Endothelial cell of umbilical vein (primary cell): ENCODE results near the gene DNAH3. TPM values are rescaled to one million over a fixed set of nuclear protein-coding genes. Genes with fewer than 3 reads are reported as not detected.
A peak's percentile ranks its signal among the peaks of the same experiment; 100 is the strongest.

Experiments
- BruUV-seq: library from RNA; stranded (reverse); fragments of 400-500 nt; replicated peaks from 2 replicates; lab custom pipeline; 2021; lab: Mats Ljungman, UMichigan
- CTCF ChIA-PET: fragments of 300-600, 350-600 bp; sonication (Branson Sonifier 250); formaldehyde crosslinking; loops from one replicate; lab custom pipeline; 2021; ENCODE audit warnings: antibody characterized with exemption, inconsistent platforms; lab: Charles Lee
- POLR2A ChIA-PET: fragments of 300-600, 350-600 bp; sonication (Branson Sonifier 250); formaldehyde crosslinking; loops from one replicate; lab custom pipeline; 2021; ENCODE audit warnings: antibody characterized with exemption, inconsistent platforms; lab: Charles Lee
- DNase-seq: peaks from one replicate; pipeline ENCODE4 v3.0.0-alpha.2; 2011; ENCODE audit warnings: low read depth, low spot score
- FAIRE-seq: peaks from 2 replicates; lab custom pipeline; 2011; peaks lifted over from hg19 to GRCh38; lab: Jason Lieb, UNC
- H2AFZ ChIP-seq: 2 replicates; pipeline ENCODE4 v1.6.0; 2012; ENCODE audit warnings: low read depth, low read length, control low read depth, inconsistent platforms
- H3K27ac ChIP-seq: 2 replicates; pipeline ENCODE4 v1.5.1; 2011; ENCODE audit warnings: low read depth, mild to moderate bottlenecking, control low read depth, low read length, moderate library complexity; ENCODE audit not compliant: insufficient read depth
- H3K27me3 ChIP-seq, 2 experiments: 2 replicates each; pipeline versions ENCODE4 v1.6.0 to v1.6.1; 2011; ENCODE audit warnings: low read length in 2 of 2, mixed read lengths in 1 of 2; ENCODE audit not compliant: control insufficient read depth in 2 of 2, insufficient read depth in 2 of 2
- H3K36me3 ChIP-seq, 2 experiments: 2 replicates in 1 of 2; 3 replicates in 1 of 2; pipeline ENCODE4 v1.5.1; 2011; ENCODE audit warnings: low read length in 2 of 2, mild to moderate bottlenecking in 1 of 2, moderate library complexity in 1 of 2; ENCODE audit not compliant: control insufficient read depth in 2 of 2, insufficient read depth in 2 of 2; ENCODE audit errors: extremely low read depth in 1 of 2
- H3K4me1 ChIP-seq: 3 replicates; pipeline ENCODE4 v1.5.1; 2011; ENCODE audit warnings: mild to moderate bottlenecking, low read length; ENCODE audit not compliant: control insufficient read depth, insufficient read depth; ENCODE audit errors: extremely low read depth
- H3K4me2 ChIP-seq: 2 replicates; pipeline ENCODE4 v1.6.1; 2011; ENCODE audit warnings: low read length, control low read depth, mixed read lengths; ENCODE audit not compliant: insufficient read depth
- H3K4me3 ChIP-seq, 3 experiments: fragments of 200-600 bp in 1 of 3; sonication (generic), shearing (Covaris generic) in 1 of 3; replicated peaks in 1 of 3; 2 replicates each; pipeline ENCODE4 v1.5.1; 2011 to 2016; ENCODE audit warnings: control low read depth in 3 of 3, low read length in 3 of 3, mild to moderate bottlenecking in 2 of 3, inconsistent platforms in 1 of 3, low read depth in 1 of 3, moderate library complexity in 1 of 3; ENCODE audit not compliant: insufficient read depth in 1 of 3
- H3K79me2 ChIP-seq: 2 replicates; pipeline ENCODE4 v1.6.0; 2012; ENCODE audit warnings: low read length, inconsistent platforms; ENCODE audit not compliant: control insufficient read depth, insufficient read depth
- H3K9ac ChIP-seq: replicated peaks from 2 replicates; pipeline ENCODE3; 2011; ENCODE audit warnings: low read length, control low read depth; ENCODE audit not compliant: insufficient read depth; ENCODE audit errors: extremely low read depth
- H3K9me1 ChIP-seq: replicated peaks from 3 replicates; pipeline ENCODE4 v1.6.0; 2011; ENCODE audit warnings: mild to moderate bottlenecking, low read length; ENCODE audit not compliant: control insufficient read depth, insufficient read depth; ENCODE audit errors: extremely low read depth
- H3K9me3 ChIP-seq: replicated peaks from 2 replicates; pipeline ENCODE4 v1.5.1; 2012; ENCODE audit warnings: low read length, inconsistent platforms; ENCODE audit not compliant: control insufficient read depth, insufficient read depth
- H4K20me1 ChIP-seq: replicated peaks from 2 replicates; pipeline ENCODE3; 2011; ENCODE audit warnings: mild to moderate bottlenecking, low read length; ENCODE audit not compliant: control insufficient read depth, insufficient read depth; ENCODE audit errors: extremely low read depth
- FOS ChIP-seq: IDR thresholded peaks from 2 replicates; pipeline ENCODE4 v1.6.1; 2011; ENCODE audit warnings: mild to moderate bottlenecking, low read length, moderate library complexity, borderline replicate concordance; ENCODE audit not compliant: insufficient read depth
- MYC ChIP-seq: IDR thresholded peaks from one replicate; pipeline ENCODE4 v1.6.1; 2011; ENCODE audit warnings: mild to moderate bottlenecking, low read depth, low read length
- POLR2A ChIP-seq: IDR thresholded peaks from 2 replicates; pipeline ENCODE4 v1.6.1; 2012; ENCODE audit warnings: low read depth, mild to moderate bottlenecking, control low read depth, low read length
- dilution Hi-C: fragments of 300-500 bp; cut with MboI; formaldehyde crosslinking; loops from one replicate; pipeline ENCODE4 v1.15.0; 2019; ENCODE audit warnings: low sequenced_read_pairs; ENCODE audit not compliant: extremely low pct_ligation_motif_present
- intact Hi-C: fragments of 100-400 bp; cut with micrococcal nuclease; formaldehyde crosslinking; loops from one replicate; pipeline ENCODE4 v1.10.0; 2022
- polyA plus RNA-seq, 4 experiments: library from polyadenylated mRNA; depleted of rRNA in 3 of 4; stranded (reverse) in 3 of 4; unstranded in 1 of 4; fragments of >200 nt; gene quantifications; 2 replicates each; pipeline versions ENCODE4 v1.2.1 to v1.2.3, GENCODE V29; 2011 to 2012; ENCODE audit warnings: missing spikeins in 1 of 4
- total RNA-seq: library from RNA; stranded (reverse); gene quantifications from 2 replicates; pipeline ENCODE4 v1.2.3, GENCODE V29; 2021

Gene DNAH3
- total and polyA plus RNA-seq, 2 donors (not counting 3 experiments of a cell fraction or from before 2014, with no cell fraction given): not detected

DNA sequence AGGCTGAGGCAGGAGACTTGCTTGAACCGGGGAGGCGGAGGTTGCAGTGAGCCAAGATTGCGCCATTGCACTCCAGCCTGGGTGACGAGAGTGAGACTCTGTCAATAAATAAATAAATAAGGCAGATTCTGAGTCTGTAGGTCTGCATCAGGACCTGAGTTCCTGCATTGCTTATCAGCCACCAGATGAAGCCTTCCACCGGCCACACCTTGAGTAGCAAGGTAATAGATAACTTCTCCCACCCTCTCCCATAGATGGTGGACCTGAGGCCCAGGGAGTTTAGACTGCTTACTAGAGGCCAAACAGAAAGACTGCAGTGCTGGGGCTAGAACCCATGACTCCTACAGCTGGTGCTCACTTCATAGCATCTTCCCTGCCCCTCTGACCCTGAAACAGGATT is 38.7 kb upstream of the DNAH3 start:
- no peak for TF ChIP-seq POLR2A
- ChIA-PET CTCF (interaction anchor here (0.6 to 5.8 kb wide), 23 partner anchors 9 to 1507 kb away, joined by 3 to 132 read pairs (median 5); partner anchors contain the start of genes CRYM and LDAF1), POLR2A (no interaction called here)
- DNase-seq (no peak), FAIRE-seq (no peak)
- H3K9me3 ChIP-seq: no peaks in the 10 kb centered on the region
- dilution Hi-C loops: no loop called here
- no peak overlapping the region for H3K4me3 ChIP-seq
- H3K27ac ChIP-seq: no peak overlapping the region
- H3K36me3 ChIP-seq: no peaks in the 10 kb centered on the region
- no peak overlapping the region for H3K4me2 ChIP-seq
- no peak overlapping the region for H2AFZ ChIP-seq
- no peak overlapping the region for H3K9ac ChIP-seq
- BruUV-seq: no TSS peak
- intact Hi-C loops: no loop called here
- no peaks in the 10 kb centered on the region for H3K79me2 ChIP-seq
- no peaks in the 10 kb centered on the region for H4K20me1 ChIP-seq
- H3K9me1 ChIP-seq: no peaks in the 10 kb centered on the region
- H3K4me1 ChIP-seq: peaks cover 11% of the 10 kb centered on the region
- H3K27me3 ChIP-seq: peaks cover 8 to 10% of the 10 kb centered on the region in 2 experiments

GRCh38 chr16:21186326-21186691 is 35.7 kb upstream of the DNAH3 start:
- Histone ChIP-seq H3K79me2 (no peaks in the 10 kb centered on the region), H3K27ac (no peak overlapping the region), H3K4me1 (peaks cover 11% of the 10 kb centered on the region), H3K27me3 (peaks cover 0 to 5% of the 10 kb centered on the region in 2 experiments), H3K36me3 (peaks cover 0 to 5% of the 10 kb centered on the region in 2 experiments), H3K9me3 (no peaks in the 10 kb centered on the region), H3K4me3 (no peak overlapping the region), H3K9ac (no peak overlapping the region), H3K4me2 (no peak overlapping the region), H4K20me1 (no peaks in the 10 kb centered on the region), H3K9me1 (no peaks in the 10 kb centered on the region), H2AFZ (no peak overlapping the region)
- no TSS peak for BruUV-seq
- TF ChIP-seq MYC: no peak
- TF ChIP-seq FOS: peak; percentile 8
- ChIA-PET CTCF (interaction anchor here (4.5 to 5.8 kb wide), 2 partner anchors 30 to 115 kb away, joined by 30 to 132 read pairs; no protein-coding TSS in a partner anchor), POLR2A (interaction anchor here (0.6 kb wide), 1 partner anchor 19 kb away, joined by 3 read pairs; no protein-coding TSS in a partner anchor)
- DNase-seq (no peak), FAIRE-seq (no peak)
- intact Hi-C loops (no loop called here), dilution Hi-C loops (no loop called here)
